Suprapubic skin (tissue), 4 donors: ENCODE measurements around the gene DDI2. TPM values are rescaled to one million over a fixed set of nuclear protein-coding genes. Genes with fewer than 3 reads are reported as not detected.

Source experiments
- DNase-seq, 2 donors: peaks; one replicate each; pipeline ENCODE4 v3.0.0-alpha.2; 2019; ENCODE audit warnings: low spot score in 2 of 2
- H3K27ac ChIP-seq: fragments of 200-600 bp; sonication (generic); one replicate; pipeline ENCODE4 v1.5.1; 2019
- H3K27me3 ChIP-seq: fragments of 200-600 bp; sonication (generic); one replicate; pipeline ENCODE4 v1.5.1; 2019
- H3K36me3 ChIP-seq: fragments of 200-600 bp; sonication (generic); one replicate; pipeline ENCODE4 v1.5.1; 2019
- H3K4me1 ChIP-seq: fragments of 200-600 bp; sonication (generic); one replicate; pipeline ENCODE4 v1.5.1; 2019
- H3K4me3 ChIP-seq: fragments of 200-600 bp; sonication (generic); one replicate; pipeline ENCODE4 v1.5.1; 2019; ENCODE audit warnings: mild to moderate bottlenecking
- H3K9me3 ChIP-seq: fragments of 200-600 bp; sonication (generic); one replicate; pipeline ENCODE4 v1.5.1; 2019
- EP300 ChIP-seq: sonication (generic); formaldehyde crosslinking; IDR thresholded peaks from one replicate; pipeline ENCODE4 v1.6.1; 2017; ENCODE audit warnings: antibody characterized with exemption
- POLR2A ChIP-seq, 2 donors: fragments of 450-650 bp; IDR thresholded peaks; one replicate each; pipeline ENCODE4 v1.6.1; 2017; ENCODE audit warnings: antibody characterized with exemption in 2 of 2, mild to moderate bottlenecking in 2 of 2, moderate library complexity in 2 of 2
- POLR2AphosphoS5 ChIP-seq, 3 donors: sonication (generic); formaldehyde crosslinking; IDR thresholded peaks; one replicate each; pipeline ENCODE4 v1.6.1; 2017; ENCODE audit warnings: antibody characterized with exemption in 3 of 3
- WGBS: methylation state at CpG from one replicate; pipeline ENCODE4 v1.1.5; 2018; 5-methylcytosine and 5-hydroxymethylcytosine counted together
- total RNA-seq, 4 donors: library from RNA; depleted of rRNA; stranded (reverse); fragments of >200 nt; gene quantifications; one replicate each; pipeline ENCODE4 v1.1.0, GENCODE V29; 2016
- TF ChIP-seq, protein P1 (sequence below), 2 donors: fragments of 200-600 bp in 1 of 2; fragments of 450-650 bp in 1 of 2; sonication (generic) in 1 of 2; IDR thresholded peaks; one replicate each; pipeline ENCODE4 v1.5.1; 2016 to 2019; ENCODE audit warnings: antibody characterized with exemption in 2 of 2, mild to moderate bottlenecking in 1 of 2, moderate library complexity in 1 of 2

Gene DDI2
- total RNA-seq, 4 donors from 2014 or later, result 33.2 to 90.0 (median 39.9) TPM

DNA sequence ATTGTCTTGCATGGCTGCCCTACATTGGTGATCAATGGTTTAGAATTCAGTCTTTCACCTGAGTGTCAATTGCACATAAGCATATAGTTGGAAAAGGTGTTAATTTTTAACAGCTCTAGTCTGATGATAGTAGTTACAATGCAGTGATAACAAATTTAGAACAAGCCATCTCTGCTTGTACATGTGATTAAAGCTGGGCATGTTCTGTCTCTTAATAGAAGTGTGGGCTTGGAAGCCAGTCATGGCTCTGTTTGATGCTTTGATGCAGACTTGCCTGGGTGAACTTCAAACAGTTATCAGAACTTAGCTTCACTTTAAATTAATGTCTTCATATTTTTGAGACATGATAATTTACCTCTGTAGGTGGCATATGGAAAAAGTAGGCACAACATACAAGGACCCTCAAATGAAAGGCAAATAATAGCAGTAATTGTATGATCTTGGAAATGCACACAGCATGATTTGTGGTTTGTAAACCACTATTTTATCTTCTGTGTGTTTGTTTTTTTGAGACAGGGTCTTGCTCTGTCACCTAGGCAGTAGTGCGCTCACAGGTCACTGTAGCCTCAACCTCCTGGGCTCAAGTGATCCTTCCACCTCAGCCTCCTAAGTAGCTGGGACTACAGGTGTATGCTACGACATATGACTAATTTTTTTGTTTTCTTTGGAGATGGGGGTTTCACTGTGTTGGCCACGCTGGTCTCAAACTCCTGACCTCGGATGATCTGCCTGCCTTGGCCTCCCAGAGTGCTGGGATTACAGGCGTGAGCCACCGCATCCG lies 3.8 kb downstream of the DDI2 start:
- Histone ChIP-seq H3K9me3 (no peaks in the 10 kb centered on the region), H3K36me3 (no peaks in the 10 kb centered on the region), H3K27me3 (no peaks in the 10 kb centered on the region), H3K4me3 (no peak overlapping the region), H3K27ac (no peak overlapping the region), H3K4me1 (peaks cover 59% of the 10 kb centered on the region)
- TF ChIP-seq EP300 (no peak), POLR2AphosphoS5 (IDR thresholded peaks at IDR 0.05) (no peak), POLR2A (IDR thresholded peaks at IDR 0.05) (no peak)
- TF ChIP-seq, protein P1, sequence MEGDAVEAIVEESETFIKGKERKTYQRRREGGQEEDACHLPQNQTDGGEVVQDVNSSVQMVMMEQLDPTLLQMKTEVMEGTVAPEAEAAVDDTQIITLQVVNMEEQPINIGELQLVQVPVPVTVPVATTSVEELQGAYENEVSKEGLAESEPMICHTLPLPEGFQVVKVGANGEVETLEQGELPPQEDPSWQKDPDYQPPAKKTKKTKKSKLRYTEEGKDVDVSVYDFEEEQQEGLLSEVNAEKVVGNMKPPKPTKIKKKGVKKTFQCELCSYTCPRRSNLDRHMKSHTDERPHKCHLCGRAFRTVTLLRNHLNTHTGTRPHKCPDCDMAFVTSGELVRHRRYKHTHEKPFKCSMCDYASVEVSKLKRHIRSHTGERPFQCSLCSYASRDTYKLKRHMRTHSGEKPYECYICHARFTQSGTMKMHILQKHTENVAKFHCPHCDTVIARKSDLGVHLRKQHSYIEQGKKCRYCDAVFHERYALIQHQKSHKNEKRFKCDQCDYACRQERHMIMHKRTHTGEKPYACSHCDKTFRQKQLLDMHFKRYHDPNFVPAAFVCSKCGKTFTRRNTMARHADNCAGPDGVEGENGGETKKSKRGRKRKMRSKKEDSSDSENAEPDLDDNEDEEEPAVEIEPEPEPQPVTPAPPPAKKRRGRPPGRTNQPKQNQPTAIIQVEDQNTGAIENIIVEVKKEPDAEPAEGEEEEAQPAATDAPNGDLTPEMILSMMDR (IDR thresholded peaks at IDR 0.05), result no peak
- no peak for DNase-seq
- 94% methylated on average over 7 of the region's 7 CpGs for WGBS

DNA sequence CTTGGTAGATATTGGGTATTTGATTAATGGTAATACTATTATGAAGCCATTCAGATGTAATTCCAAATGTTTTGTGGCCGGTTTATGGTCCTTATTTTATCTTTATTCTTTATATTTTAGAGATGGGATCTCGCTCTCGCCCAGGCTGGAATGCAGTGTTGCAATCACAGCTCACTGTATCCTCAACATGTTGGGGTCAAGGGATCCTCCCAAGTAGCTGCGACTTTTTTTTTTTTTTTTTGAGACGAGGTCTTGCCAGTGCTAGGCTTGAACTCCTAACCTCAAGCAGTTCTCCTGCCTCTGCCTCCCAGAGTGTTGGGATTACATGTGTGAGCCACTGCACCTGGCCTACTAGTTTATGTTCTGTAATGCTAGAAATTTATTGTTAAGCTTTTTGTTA lies 4.7 kb downstream of the DDI2 start:
- WGBS, result 44% methylated on average over 5 of the region's 5 CpGs
- no peak for DNase-seq
- Histone ChIP-seq H3K4me1 (peaks cover 53% of the 10 kb centered on the region), H3K27me3 (no peaks in the 10 kb centered on the region), H3K27ac (no peak overlapping the region), H3K36me3 (peaks cover 2% of the 10 kb centered on the region), H3K9me3 (no peaks in the 10 kb centered on the region), H3K4me3 (no peak overlapping the region)
- TF ChIP-seq, protein P1 (IDR thresholded peaks at IDR 0.05), result no peak
- no peak for TF ChIP-seq POLR2A (IDR thresholded peaks at IDR 0.05)
- TF ChIP-seq POLR2AphosphoS5 (IDR thresholded peaks at IDR 0.05), result no peak
- TF ChIP-seq EP300, result no peak

DNA sequence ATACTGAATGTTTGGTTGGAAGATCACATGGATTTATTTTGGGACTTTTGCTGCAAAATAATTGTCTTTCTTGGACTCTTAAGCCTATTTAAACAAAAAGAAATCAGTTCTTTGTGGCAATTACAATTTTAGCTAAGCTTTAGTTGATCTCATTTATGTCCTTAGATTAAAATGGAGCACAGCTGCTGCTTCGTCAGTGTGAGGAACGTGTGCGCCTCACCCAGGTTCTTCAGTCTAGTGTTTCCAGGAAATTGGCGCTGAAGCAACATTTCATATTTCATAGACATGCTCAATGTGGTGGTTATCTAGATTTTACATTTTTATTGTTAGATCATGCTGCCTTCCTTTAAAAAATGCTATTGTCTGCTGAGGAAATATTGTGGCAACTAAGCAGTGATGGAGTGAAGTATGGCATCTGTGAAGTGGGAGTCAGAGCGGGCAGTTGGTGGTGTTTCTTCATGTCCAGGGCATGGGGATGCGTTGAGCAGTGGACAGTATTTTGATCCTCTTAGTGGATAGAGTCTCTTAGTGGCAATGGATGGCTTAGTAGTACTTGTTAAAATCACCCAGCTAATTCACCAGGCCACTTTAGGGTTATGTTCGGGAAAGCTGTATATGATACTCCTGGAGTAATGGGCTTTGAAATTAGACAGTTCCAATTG lies 5.6 kb downstream of the DDI2 start:
- Histone ChIP-seq H3K9me3 (no peaks in the 10 kb centered on the region), H3K27me3 (no peaks in the 10 kb centered on the region), H3K4me1 (peaks cover 61% of the 10 kb centered on the region), H3K4me3 (no peak overlapping the region), H3K27ac (no peak overlapping the region), H3K36me3 (peaks cover 7% of the 10 kb centered on the region)
- TF ChIP-seq EP300 (no peak), POLR2A (IDR thresholded peaks at IDR 0.05) (no peak), POLR2AphosphoS5 (IDR thresholded peaks at IDR 0.05) (no peak)
- TF ChIP-seq, protein P1 (IDR thresholded peaks at IDR 0.05), result no peak
- DNase-seq, result no peak
- WGBS, result 79% methylated on average over 7 of the region's 7 CpGs

DNA sequence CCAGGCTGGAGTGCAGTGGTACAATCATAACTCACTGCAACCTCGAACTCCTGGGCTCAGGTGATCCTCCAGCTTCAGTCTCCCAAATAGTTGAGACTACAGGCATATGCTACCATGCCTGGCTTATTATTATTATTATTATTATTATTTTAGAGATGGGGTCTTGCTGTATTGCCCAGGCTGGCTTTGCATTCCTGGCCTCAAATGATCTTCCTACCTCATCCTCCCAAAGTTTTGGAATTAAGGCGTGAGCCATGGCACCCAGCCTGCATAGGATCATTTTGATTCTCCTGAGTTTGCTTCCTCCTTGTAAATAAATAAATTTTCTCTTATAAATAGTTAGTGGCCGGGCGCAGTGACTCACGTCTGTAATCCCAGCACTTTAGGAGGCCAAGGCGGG lies 6.2 kb downstream of the DDI2 start:
- DNase-seq, result no peak
- H3K27ac ChIP-seq, result no peak overlapping the region
- H3K36me3 ChIP-seq, result peaks cover 7% of the 10 kb centered on the region
- WGBS, result 93% methylated on average over 6 of the region's 6 CpGs
- TF ChIP-seq, protein P1 (IDR thresholded peaks at IDR 0.05), result no peak
- TF ChIP-seq POLR2A (IDR thresholded peaks at IDR 0.05) (no peak), POLR2AphosphoS5 (IDR thresholded peaks at IDR 0.05) (no peak), EP300 (no peak)
- no peaks in the 10 kb centered on the region for H3K27me3 ChIP-seq
- H3K4me3 ChIP-seq, result no peak overlapping the region
- H3K9me3 ChIP-seq, result no peaks in the 10 kb centered on the region
- peaks cover 63% of the 10 kb centered on the region for H3K4me1 ChIP-seq

DNA sequence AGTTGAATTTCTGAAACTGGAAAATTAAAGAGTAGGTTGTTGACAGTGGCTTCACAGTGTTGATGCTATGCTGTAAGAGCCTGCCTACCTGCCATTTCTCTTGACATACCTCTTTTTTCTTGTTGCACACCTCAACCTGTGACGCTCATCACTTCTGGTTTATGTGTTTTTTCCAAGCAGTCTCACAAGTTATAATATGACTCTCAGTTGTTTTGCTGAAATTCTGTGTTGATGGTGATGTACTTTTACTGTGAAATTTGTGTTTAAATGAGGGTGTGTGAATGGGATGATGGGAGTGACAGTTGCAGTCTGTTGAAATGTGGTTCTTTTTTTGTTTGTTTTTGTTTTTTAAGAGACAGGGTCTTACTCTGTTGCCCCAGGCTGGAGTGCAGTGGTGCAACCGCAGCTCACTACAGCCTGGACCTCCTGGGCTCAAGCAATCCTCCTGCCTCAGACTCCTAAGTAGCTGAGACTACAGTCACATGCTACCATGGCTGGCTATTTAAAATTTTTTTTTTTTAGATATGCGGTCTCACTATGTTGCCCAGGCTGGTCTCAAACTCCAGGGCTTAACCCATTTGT lies 7.0 kb downstream of the DDI2 start:
- TF ChIP-seq EP300, result no peak
- TF ChIP-seq POLR2A (IDR thresholded peaks at IDR 0.05), result no peak
- no peak for TF ChIP-seq POLR2AphosphoS5 (IDR thresholded peaks at IDR 0.05)
- TF ChIP-seq, protein P1 (IDR thresholded peaks at IDR 0.05), result no peak
- H3K27me3 ChIP-seq, result no peaks in the 10 kb centered on the region
- peaks cover 56% of the 10 kb centered on the region for H3K4me1 ChIP-seq
- peaks cover 12% of the 10 kb centered on the region for H3K36me3 ChIP-seq
- H3K9me3 ChIP-seq, result no peaks in the 10 kb centered on the region
- no peak overlapping the region for H3K4me3 ChIP-seq
- 89% methylated on average over 3 of the region's 3 CpGs for WGBS
- no peak for DNase-seq
- H3K27ac ChIP-seq, result no peak overlapping the region
